ENCODE data around the gene ADGRB3. TPM values are rescaled to one million over a fixed set of nuclear protein-coding genes. Genes with fewer than 3 reads are reported as not detected.

ADGRB3 gene
- total and polyA plus RNA-seq, 2 donors (not counting 3 experiments of a cell fraction or from before 2014, with no cell fraction given): not detected

GRCh38 chr6:69089539-69089938, 454.5 kb downstream of the ADGRB3 start:
- CTCF ChIA-PET: no interaction called here
- H3K9ac ChIP-seq (replicated peaks; ENCODE audit: extremely low read depth, insufficient read depth, low read length): no peak overlapping the region

More at GRCh38 chr6:69089539-69089938, 454.5 kb downstream of the ADGRB3 start:
- TF ChIP-seq CTCF (IDR thresholded peaks at IDR 0.05; ENCODE audit: extremely low read depth in 1 of 2, insufficient read depth in 1 of 2, low read depth in 1 of 2, low read length in 2 of 2) (no peak), MYC (IDR thresholded peaks at IDR 0.05; ENCODE audit: low read depth, low read length) (no peak), MAX (IDR thresholded peaks at IDR 0.05; ENCODE audit: insufficient read depth, insufficient read length) (no peak), POLR2A (IDR thresholded peaks at IDR 0.05; ENCODE audit: low read depth, low read length) (no peak), EZH2 (IDR thresholded peaks at IDR 0.05; ENCODE audit: borderline replicate concordance, low read depth, low read length, severe bottlenecking) (no peak), JUN (IDR thresholded peaks at IDR 0.05; ENCODE audit: borderline replicate concordance, insufficient read depth, insufficient read length, low read depth) (no peak), GATA2 (IDR thresholded peaks at IDR 0.05; ENCODE audit: insufficient read depth, insufficient read length, low read depth, low read length) (no peak)
- H3K9me1 ChIP-seq (replicated peaks; ENCODE audit: control insufficient read depth, extremely low read depth, insufficient read depth, low read length): no peaks in the 10 kb centered on the region
- no peak for FAIRE-seq
- H4K20me1 ChIP-seq (replicated peaks; ENCODE audit: control insufficient read depth, extremely low read depth, insufficient read depth, low read length): no peaks in the 10 kb centered on the region
- POLR2A ChIA-PET: no interaction called here
- no peak overlapping the region for H3K27ac ChIP-seq (ENCODE audit: insufficient read depth, low read depth, low read length)
- H3K79me2 ChIP-seq (ENCODE audit: control insufficient read depth, insufficient read depth, low read length): no peaks in the 10 kb centered on the region
- no peaks in the 10 kb centered on the region for H3K36me3 ChIP-seq (ENCODE audit: control insufficient read depth in 2 of 2, extremely low read depth in 1 of 2, insufficient read depth in 2 of 2, low read length in 2 of 2)
- H2AFZ ChIP-seq (ENCODE audit: low read depth, low read length): no peak overlapping the region
- no peak overlapping the region for H3K4me2 ChIP-seq (ENCODE audit: insufficient read depth, low read length)
- no peak for DNase-seq (ENCODE audit: low read depth, low spot score)
- BruUV-seq (replicated peaks): no TSS peak
- intact Hi-C loops (cut with micrococcal nuclease) (no loop called here), dilution Hi-C loops (cut with MboI; ENCODE audit: extremely low pct_ligation_motif_present, low sequenced_read_pairs) (no loop called here)
- no peak overlapping the region for H3K4me3 ChIP-seq (replicated peaks in 1 of 3; ENCODE audit: insufficient read depth in 1 of 3, low read depth in 1 of 3, low read length in 3 of 3)
- H3K27me3 ChIP-seq (ENCODE audit: control insufficient read depth in 2 of 2, insufficient read depth in 2 of 2, low read length in 2 of 2): no peaks in the 10 kb centered on the region
- no peaks in the 10 kb centered on the region for H3K4me1 ChIP-seq (ENCODE audit: control insufficient read depth, extremely low read depth, insufficient read depth, low read length)
- H3K9me3 ChIP-seq (replicated peaks; ENCODE audit: control insufficient read depth, insufficient read depth, low read length): peaks cover 5% of the 10 kb centered on the region
